SKM-1 (cell line): ENCODE results near the gene PPM1K.
"Not testable (repeated sequence)": the region's sequence is repeated elsewhere in the genome, so short reads cannot be mapped to it uniquely, and the experiment has no call there.

ENCODE experiments used
- DNase-seq: peaks from one replicate; lab custom pipeline; 2025; ENCODE audit not compliant: unreplicated experiment; lab: John Stamatoyannopoulos, UW

Gene PPM1K

DNA sequence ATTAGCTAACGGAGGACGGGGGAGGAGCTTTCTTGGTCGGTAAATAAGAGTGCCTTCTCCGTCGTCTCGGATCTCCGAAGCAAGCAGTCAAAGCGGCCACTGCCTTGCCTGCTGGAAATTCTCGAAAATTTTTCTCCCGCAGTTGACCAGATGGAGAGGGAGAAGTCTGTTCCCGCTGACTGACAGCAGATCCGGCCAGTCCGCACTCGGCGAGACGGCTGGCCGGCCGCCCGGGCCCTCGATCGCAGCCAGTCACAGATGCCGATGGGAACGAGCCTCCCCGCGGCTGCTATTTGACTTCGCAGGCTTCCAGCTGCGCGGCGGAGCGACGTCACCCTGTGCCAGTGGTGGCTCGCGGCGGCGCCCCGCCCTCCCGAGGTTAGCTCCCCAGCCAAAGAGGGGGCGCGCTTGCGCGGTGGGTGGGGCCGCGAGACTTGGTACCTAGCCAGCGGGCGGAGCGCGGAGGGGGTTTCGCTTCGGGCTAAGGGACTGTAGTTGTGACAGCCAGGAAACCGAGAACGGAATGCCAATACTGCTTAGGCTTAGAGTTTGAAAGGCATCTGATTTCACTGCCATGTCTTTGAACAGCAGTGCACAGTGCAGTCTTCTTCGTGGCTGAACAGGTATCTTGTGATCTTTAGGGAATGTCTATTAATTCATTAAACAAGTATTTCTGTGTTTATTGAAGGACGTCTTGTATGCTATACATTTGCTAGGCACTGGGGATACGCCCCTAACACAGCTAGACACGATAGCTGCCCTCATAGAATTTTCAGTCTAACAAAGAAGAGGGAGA is at the start of gene PPM1K:
Gene PPM1K, minus strand, starts transcription at position 123 of the 796 bp plus-strand sequence. CDS start 5,978 bp downstream, outside the sequence.
- DNase-seq = peak; percentile 97

DNA sequence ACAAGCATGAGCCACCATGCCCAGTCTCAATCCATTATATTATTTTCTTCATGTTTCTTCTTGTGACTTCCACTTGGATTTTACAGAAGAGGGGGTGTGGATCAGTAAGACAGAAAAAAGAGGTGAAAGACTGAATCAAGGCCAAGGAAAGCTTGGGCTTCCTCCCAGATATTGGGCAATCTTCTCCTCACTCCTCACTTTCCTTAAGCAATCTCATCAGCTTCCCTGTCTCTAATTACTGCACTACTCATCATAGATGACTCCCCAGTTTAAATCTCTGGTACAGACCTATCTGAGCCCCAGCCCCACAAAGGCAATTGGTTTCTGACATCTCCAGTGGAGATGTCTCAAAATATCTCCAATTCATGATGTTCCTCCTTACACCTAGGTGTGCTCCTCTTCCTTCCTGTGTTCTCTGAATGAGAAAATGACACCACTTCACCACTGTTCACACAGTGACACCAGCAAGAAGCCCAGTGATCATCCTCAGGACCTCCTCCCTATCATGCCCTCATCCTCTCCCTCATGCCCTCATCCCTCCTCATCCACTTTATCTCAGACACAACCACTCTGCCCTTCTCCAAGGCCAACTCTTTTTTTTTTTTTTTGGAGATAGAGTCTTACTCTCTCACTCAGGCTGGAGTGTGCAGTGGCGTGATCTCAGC is 49.5 kb upstream of the PPM1K start:
- no peak for DNase-seq

DNA sequence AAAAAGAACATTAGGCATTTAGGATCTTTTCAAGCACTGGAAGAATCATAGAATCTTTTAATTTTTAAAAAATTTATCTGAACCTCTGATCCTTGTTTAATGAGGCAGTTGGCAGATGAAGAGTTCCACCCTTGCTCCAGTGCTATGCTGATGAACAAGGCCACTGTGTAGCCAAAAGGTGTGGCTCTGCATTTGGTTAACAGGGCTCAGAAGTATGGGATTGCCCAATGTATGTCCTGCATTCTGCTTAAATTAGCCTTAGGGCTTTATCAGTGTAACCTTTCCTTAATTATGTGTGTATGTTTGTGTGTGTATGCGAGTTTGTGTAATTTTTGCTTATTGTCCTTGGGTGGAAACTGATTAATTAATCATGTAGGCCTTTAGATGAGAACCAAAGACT is 43.3 kb upstream of the PPM1K start:
- no peak for DNase-seq

DNA sequence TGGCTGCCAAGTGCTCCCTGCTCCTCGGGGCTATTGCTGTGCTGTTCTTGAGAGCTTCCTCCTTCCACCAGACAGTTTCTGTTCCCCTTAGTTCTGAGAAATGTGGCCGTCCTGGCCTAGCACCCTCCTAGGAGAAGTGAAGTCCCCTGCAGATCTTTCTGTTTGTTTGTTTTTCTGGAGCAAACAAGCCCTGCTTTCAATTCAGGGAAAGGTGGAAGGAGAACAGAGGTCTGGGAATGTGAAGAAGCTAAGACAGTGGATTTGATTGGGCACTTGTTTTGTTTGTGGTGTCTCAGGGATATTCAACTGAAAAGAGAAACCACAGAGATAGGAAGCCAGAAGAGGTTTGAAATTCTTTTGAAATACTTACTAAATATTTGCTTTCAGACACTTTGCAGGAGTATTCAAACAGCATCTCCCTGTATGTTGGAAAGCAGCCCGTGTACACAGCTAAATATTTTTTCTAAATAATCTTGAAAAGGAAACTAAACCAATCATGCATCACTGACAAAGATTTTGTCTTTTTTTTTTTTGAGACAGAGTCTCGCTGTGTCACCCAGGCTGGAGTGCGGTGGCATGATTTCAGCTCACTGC is 36.5 kb upstream of the PPM1K start:
- peak; percentile 82 for DNase-seq

DNA sequence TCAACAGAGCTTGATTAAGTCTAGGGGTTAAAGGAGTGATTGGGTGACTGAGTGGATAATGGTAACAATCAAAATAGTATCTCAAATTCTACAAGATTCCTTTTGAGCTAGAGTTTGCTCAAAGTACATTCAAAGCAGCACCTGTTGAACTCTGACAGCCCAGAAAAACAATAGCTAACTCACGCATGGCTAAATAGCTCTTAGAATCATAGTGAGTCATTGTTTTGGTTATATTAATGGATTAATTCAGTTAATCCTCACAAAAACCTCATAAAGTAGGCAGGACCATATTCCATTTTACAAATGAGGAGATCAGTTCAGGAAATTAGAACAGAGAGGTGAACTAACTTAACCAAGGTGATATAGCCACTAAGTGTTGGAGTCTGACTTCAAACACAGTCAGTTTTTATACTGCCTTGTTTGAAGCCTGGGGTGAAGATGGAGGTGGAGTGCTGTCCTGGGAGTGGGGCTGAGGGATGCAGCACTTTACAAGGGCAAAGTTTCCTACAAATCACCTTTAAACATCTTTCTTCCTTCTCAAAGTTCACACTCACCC is 35.9 kb upstream of the PPM1K start:
- no peak for DNase-seq

DNA sequence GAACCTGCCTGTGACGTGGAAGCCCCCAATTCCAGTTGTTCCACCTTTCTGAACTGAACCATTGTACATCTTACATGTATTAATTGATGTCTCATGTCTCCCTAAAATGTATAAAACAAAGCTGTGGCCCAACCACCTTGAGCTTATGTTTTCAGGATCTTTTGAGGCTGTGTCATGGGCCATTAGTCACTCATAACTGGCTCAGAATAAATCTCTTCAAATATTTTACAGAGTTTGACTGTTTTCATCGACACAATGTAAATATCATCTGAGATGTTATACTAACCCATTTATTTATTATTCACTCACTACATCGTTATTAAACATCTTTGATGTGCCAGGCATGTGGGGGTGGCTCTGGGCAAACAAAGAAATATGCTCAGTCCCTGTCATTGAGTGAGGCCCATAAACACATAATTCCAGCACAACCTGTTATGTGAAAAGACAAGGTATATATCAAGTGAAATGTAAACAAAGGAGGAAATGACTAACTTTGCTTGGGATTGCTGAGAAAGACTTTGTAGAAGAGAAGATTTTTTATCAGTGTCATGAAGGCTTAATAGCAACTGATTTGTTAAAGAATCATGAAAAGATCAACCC is 34.5 kb upstream of the PPM1K start:
- no peak for DNase-seq

DNA sequence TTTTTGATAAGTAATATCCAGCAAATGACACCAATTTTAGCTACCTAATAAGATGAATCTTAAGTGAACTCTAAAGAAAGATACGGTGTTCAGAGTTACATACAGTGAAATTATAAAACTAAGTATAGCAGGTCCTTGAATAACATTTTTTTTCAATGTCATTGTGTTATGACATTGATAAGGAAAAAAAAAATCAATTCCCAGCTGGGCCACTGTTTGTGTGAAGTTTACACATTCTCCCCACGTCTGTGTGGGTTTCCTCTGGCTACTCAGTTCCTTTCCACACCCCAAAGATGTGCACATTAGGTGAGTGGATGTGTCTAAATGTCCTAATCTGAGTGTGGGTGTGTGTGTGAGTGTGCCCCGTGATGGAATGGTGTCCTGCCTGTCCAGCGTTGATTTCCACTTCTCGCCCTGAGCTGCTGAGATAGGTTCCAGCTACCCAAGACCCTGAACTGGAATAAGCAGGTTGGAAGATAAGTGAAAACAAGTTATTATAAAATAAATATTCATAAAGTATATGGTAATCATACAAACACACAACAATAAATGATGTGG is 31.2 kb upstream of the PPM1K start:
- no peak for DNase-seq

DNA sequence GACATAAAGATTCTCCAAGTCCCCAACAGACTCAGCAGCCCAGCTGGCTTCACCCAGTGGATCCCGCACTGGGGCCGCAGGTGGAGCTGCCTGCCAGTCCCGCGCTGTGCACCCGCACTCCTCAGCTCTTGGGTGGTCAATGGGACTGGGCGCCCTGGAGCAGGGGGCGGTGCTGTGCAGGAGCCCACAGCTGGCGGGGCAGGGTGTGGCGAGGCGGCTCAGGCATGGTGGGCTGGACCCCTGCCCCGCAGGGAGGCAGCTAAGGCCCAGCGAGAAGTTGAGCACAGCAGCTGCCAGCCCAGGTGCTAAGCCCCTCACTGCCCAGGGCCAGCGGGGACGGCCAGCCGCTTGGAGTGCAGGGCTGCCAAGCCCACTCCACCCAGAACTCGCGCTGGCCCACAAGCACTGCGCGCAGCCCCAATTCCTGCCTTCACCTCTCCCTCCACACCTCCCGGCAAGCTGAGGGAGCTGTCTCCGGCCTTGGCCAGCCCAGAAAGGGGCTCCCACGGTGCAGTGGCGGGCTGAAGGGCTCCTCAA is 28.8 kb upstream of the PPM1K start:
- not testable (repeated sequence) for DNase-seq

DNA sequence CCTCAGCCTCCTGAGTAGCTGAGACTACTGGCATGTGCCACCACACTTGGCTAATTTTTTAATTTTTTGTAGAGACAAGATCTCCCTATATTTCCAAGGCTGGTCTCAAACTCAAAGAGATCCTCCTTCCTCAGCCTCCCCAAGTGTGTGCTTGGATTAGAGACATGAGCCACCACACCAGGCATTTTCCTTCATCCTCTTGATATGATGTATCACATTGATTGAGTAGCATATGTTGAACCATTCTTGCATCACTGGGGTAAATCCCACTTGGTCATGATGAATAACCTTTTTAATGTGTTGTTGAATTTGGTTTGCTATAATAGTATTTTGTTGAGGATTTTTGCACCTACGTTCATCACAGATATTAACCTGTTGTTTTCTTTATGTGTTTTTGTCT is 24.2 kb upstream of the PPM1K start:
- DNase-seq = no peak

DNA sequence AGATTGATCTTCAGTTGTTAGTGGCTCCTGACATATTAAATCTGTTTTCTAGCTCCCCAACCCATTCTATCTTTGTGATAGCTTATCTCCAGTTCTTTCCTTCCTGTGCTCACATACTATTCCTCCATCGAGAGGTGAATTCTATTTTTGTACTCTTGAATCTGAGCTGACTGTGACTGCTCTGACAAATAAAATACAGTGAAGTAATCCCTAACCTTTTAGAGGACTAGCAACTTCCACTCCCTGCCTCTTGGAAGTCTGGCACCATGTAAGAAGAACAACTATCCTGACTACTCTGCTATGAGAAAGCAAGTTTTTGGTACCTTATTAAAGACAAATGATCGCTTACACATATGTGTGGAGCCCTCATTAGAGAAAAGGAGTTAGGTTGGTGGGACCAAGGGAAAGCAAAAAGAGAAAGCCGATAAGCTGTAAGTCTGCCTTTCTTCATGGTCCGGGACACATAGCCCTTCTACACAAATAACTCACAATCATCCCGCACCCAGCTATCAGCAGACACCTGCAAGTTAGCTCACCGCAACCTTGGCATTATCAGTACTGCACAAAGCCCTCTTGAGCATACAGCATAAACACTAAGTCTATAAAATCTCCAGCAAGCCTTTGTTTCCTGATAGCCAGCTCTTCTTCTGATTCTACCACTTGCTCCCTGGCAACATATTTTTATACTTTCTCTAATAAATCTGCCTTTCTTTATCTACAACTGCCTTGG is 13.5 kb upstream of the PPM1K start:
- DNase-seq = no peak

DNA sequence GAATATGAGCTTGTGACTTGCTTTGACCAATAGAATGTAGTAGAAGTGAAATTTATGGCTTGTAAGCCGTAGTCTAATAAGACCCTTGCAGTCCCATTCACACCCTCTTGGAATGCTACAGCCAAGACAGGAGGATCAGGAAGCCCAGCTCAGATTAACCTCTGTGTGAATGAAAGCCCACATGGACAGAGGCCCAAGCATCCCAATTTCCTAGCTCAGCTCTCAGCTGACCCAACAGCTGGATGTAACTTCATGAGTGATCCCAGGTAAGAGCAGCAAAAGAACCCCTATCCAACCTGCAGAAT is 12.8 kb upstream of the PPM1K start:
- no peak for DNase-seq

DNA sequence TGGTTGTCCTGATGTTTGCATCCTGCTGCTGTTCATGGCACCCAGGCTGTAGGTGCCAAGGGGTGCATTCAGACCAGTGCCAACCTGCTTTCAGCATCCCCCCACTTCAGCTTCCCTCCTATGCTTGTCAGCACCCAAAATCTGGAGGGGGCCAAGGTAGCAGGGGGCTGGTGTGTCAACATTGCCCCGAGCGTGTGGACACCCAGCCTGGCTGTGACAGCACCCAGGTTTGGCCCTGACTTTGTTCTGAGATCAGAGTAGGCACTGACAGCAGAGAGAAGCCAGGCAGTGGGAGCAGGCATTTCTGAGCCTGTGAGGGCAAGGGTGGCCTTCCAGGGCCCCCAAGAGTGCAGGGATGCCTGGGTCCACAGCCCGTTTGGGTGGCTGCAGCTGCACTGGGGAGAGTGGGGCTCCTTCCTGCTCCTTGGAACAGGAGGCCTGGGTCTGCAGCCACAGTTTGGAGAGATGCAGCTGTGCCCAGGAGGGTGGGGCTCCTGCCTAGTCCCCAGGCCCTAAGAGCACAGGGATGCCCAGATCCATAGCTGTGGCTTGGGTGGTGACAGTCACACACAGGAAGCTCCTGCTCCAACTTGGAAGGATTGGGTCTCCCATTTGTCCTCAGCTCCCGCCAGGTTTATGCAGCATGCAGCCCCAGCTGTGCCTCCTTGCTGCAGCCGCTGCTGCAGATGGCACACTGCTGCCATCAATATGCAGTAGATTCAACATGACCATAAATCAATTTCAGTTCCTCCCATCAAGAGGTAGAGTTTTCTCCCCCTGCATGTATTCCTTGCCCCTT is 12.3 kb upstream of the PPM1K start:
- DNase-seq = no peak

DNA sequence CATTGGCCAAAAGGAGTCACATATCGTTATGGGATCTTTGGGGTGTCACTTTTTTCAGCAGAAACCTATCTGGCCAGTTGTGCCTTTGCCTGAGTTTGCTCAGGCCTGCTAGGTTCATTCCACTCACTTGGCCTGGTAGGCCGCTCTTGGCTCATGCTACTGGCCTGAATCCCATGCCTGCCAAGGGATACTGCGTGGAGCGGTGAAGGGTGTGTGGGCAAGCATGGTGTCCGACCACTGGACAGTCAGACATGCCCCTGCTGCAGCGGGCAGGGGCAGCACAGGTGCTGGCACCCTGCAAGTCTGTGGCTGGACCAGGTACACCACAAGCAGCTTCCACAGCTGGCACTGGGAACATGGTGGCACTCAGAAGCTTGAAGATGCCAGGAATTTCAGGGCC is 11.3 kb upstream of the PPM1K start:
- DNase-seq = no peak

DNA sequence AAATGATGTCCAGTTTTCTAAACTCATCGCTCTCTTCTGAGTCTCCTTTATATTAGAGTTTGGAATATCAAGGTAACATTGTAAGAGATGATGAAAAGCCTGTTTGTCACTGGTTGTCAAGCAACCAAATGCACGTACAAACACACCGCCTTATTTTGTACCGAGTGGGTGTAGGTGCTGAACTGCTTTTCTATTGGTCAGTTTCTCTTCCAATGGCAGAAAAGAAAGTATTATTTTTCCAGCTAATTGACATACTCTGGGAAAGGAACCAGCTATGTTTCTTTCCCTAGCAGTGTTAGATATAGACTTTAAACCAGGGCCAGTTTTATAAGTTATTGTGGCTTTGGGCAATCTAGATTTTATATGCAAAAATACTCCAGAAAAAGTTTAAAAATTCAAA is 6.6 kb upstream of the PPM1K start:
- DNase-seq = no peak

DNA sequence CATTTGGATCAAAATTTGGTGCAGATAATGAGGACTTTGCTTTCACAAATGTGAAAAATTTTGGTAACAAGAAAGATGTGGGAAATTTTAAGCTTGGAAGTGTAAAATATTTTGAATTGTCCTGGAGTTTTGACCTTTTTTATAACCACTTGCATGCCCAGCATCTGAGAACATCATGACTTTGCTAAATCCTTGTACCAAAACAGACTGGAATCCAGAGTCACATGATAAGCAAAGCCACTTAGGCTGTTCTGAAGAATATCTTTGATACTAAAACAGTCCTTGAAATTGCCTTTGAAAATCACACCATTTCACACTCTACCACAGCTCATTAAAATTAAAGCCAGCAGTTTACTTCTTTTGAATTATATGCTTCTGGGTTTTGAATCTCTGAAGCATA is 2.5 kb upstream of the PPM1K start:
- no peak for DNase-seq

DNA sequence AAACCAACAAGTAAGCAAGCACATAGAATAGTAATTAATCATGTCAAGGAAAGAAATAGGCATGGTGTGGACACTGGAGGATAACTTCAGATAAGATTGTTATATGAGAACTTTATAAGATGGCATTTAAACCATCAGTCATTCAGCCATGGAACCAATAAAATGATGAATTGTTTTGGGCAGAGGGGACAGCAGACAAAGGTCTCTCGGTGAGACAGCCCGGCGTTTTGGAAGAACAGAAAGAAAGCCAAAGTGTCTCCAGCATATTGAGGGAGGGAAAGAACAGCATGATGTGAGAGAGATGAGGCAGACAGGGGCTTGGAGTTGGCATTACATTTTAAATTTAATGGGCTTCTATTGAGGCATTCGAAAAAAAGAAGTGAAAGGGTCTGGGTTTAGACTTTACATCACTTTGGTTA is 883 bp upstream of the PPM1K start:
- DNase-seq = no peak

DNA sequence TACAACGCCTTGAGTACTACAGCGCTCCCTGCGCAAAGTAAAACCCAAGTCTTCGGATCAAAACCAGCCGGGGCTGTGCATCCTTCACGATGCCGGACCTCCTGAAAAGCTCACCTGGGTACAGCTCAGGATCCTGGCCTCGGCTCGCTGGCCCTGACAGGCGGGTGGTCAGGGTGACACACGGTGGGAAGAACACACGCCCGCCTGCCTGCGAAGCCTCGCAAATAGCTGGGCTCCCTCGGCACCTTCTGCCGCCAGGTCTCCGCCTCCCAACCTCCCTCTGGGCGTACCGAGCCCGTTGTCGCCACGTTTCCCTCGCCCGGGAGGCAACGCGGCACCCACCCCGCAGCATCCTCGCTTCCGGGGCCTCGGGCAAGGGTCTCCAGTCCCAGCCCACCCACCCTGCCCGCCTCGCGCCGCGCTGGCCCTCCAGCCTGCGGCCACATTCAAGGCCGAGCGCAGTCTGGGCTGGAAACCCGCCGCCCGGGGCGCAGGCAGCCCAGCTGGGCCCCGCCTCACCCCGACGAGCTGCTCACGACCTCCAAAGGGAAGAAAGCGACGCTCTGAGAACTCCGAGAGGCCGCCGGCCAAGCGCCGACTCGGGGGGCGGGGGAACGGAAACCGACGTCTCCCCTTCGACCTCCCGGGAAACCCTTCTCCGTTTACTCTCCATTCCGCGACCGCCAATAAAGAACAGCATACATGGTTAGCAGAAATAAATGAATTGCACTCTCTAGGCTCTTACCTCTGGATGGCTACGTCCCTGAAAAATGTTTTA is 511 bp downstream of the PPM1K start:
- peak; percentile 48 for DNase-seq

DNA sequence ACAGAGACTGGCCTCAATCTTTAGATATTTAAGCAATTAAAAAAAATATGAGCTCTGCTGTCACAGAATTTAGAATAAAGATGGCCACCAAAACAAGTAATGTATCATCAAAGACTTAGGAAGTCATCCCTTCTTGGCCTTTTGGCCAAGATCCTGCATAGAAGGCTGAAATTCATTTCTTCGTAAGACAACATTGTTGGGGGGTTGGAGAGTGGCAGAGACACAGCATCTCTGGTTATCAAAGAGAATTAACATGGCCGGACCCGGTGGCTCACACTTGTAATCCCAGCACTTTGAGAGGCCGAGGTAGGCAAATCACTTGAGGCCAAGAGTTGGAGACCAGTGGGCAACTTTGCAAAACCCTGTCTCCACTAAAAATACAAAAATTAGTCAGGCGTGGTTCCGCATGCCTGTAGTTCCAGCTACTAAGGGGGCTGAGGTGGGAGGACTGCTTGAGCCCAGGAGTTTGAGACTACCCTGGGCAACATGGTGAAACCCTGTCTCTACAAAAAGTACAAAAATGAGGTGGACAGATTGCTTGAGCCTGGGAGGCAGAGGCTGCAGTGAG is 4.0 kb downstream of the PPM1K start:
- no peak for DNase-seq
